Measurements from ENCODE around the gene SEMA3C.
A peak's percentile ranks its signal among the peaks of the same experiment; 100 is the strongest.

The SEMA3C gene

GRCh38 chr7:80856769-80857168 is 62.1 kb downstream of the SEMA3C start:
- H3K27ac ChIP-seq (ENCODE audit: extremely low read depth, low read depth, low read length): no peak overlapping the region
- ChIA-PET POLR2A (interaction anchor here (0.6 to 0.7 kb wide), 2 partner anchors 16 to 790 kb away, joined by 3 to 5 read pairs; no protein-coding TSS in a partner anchor), CTCF (interaction anchor here (0.6 kb wide), 2 partner anchors 39 to 116 kb away, joined by 3 read pairs; no protein-coding TSS in a partner anchor)
- no peaks in the 10 kb centered on the region for H3K9me3 ChIP-seq (ENCODE audit: control insufficient read depth, insufficient read depth, low read depth, low read length)
- TF ChIP-seq WT1 (tag by site-specific recombination; IDR thresholded peaks at IDR 0.05) (peak; percentile 100), ZNF341 (tag by site-specific recombination; IDR thresholded peaks at IDR 0.05; ENCODE audit: low read depth) (peak; percentile 40; the same call in 1 of the 2 replicates), ZNF645 (tag by site-specific recombination; IDR thresholded peaks at IDR 0.05) (no peak), MZF1 (tag by site-specific recombination; IDR thresholded peaks at IDR 0.05; ENCODE audit: borderline replicate concordance) (0 out of 2 replicates have a peak, but pooled peaks have one; percentile 27)
- H3K36me3 ChIP-seq (ENCODE audit: control insufficient read depth in 2 of 2, insufficient read depth in 1 of 2, low read length in 2 of 2): no peaks in the 10 kb centered on the region
- no peak overlapping the region for H3K4me3 ChIP-seq (ENCODE audit: low read depth, low read length)
- peaks cover 29% of the 10 kb centered on the region for H3K4me1 ChIP-seq (ENCODE audit: control insufficient read depth, insufficient read depth, low read length)

- Histone ChIP-seq H3K36me3 (ENCODE audit: control insufficient read depth in 2 of 2, insufficient read depth in 1 of 2, low read length in 2 of 2) (no peaks in the 10 kb centered on the region), H3K4me3 (ENCODE audit: low read depth, low read length) (no peak overlapping the region), H3K4me1 (ENCODE audit: control insufficient read depth, insufficient read depth, low read length) (peaks cover 25% of the 10 kb centered on the region), H3K27ac (ENCODE audit: extremely low read depth, low read depth, low read length) (no peak overlapping the region), H3K9me3 (ENCODE audit: control insufficient read depth, insufficient read depth, low read depth, low read length) (no peaks in the 10 kb centered on the region)
- ChIA-PET CTCF (interaction anchor here (0.7 kb wide), 1 partner anchor 13 kb away, joined by 4 read pairs; no protein-coding TSS in a partner anchor), POLR2A (no interaction called here)
- TF ChIP-seq PRDM6 (tag by site-specific recombination; IDR thresholded peaks at IDR 0.05): peak; percentile 60; the same call in 1 of the 2 replicates
- peak; percentile 16; the same call in 1 of the 2 replicates for TF ChIP-seq ZBTB20 (tag by site-specific recombination; IDR thresholded peaks at IDR 0.05)
- TF ChIP-seq ZIC2 (tag by site-specific recombination; IDR thresholded peaks at IDR 0.05): no peak
- no peak for TF ChIP-seq ZNF624 (tag by site-specific recombination; IDR thresholded peaks at IDR 0.05)
- peak; percentile 49 for TF ChIP-seq OSR2 (tag by site-specific recombination; IDR thresholded peaks at IDR 0.05)
These were observed 66.9 kb downstream of the SEMA3C start for GRCh38 chr7:80851896-80852476.

- Histone ChIP-seq H3K4me3 (ENCODE audit: low read depth, low read length) (no peak overlapping the region), H3K9me3 (ENCODE audit: control insufficient read depth, insufficient read depth, low read depth, low read length) (no peaks in the 10 kb centered on the region), H3K36me3 (ENCODE audit: control insufficient read depth in 2 of 2, insufficient read depth in 1 of 2, low read length in 2 of 2) (no peaks in the 10 kb centered on the region), H3K27ac (ENCODE audit: extremely low read depth, low read depth, low read length) (no peak overlapping the region), H3K4me1 (ENCODE audit: control insufficient read depth, insufficient read depth, low read length) (peaks cover 27% of the 10 kb centered on the region)
- POLR2A ChIA-PET: no interaction called here
- CTCF ChIA-PET: no interaction called here
- TF ChIP-seq SP2 (tag by site-specific recombination; IDR thresholded peaks at IDR 0.05) (no peak), ZSCAN30 (tag by site-specific recombination; IDR thresholded peaks at IDR 0.05) (0 out of 2 replicates have a peak, but pooled peaks have one; percentile 36), INSM2 (tag by site-specific recombination; IDR thresholded peaks at IDR 0.05) (peak; percentile 85), ZNF2 (tag by site-specific recombination; IDR thresholded peaks at IDR 0.05) (peak; percentile 41; the same call in 1 of the 2 replicates), ZNF843 (tag by site-specific recombination; IDR thresholded peaks at IDR 0.05) (peak; percentile 91), ZNF837 (tag by site-specific recombination; IDR thresholded peaks at IDR 0.05) (no peak), ZNF18 (tag by site-specific recombination; IDR thresholded peaks at IDR 0.05) (peak; percentile 44; the same call in 1 of the 2 replicates), HIC1 (tag by site-specific recombination; IDR thresholded peaks at IDR 0.05) (peak; percentile 80), MZF1 (tag by site-specific recombination; IDR thresholded peaks at IDR 0.05; ENCODE audit: borderline replicate concordance) (peak; percentile 23; the same call in 1 of the 2 replicates), ZNF121 (tag by site-specific recombination; IDR thresholded peaks at IDR 0.05) (no peak), KLF10 (tag by site-specific recombination; IDR thresholded peaks at IDR 0.05) (peak; percentile 35; the same call in 1 of the 2 replicates), ZBTB1 (tag by site-specific recombination; IDR thresholded peaks at IDR 0.05) (peak; percentile 80; the same call in 1 of the 2 replicates), FEZF1 (tag by site-specific recombination; IDR thresholded peaks at IDR 0.05) (peak; percentile 82), ZNF350 (tag by site-specific recombination; IDR thresholded peaks at IDR 0.05) (no peak), KLF16 (tag by site-specific recombination; IDR thresholded peaks at IDR 0.05) (no peak)
These were observed 70.0 kb downstream of the SEMA3C start for GRCh38 chr7:80848841-80849240.
